ENCODE results near the gene DACH1. TPM values are rescaled to one million over a fixed set of nuclear protein-coding genes. Genes with fewer than 3 reads are reported as not detected.

The DACH1 gene
- total and polyA plus RNA-seq, 2 of the 8 experiments (the other 6 are each of a cell fraction or from before 2014, with no cell fraction given): 0.12 to 0.67 TPM

DNA sequence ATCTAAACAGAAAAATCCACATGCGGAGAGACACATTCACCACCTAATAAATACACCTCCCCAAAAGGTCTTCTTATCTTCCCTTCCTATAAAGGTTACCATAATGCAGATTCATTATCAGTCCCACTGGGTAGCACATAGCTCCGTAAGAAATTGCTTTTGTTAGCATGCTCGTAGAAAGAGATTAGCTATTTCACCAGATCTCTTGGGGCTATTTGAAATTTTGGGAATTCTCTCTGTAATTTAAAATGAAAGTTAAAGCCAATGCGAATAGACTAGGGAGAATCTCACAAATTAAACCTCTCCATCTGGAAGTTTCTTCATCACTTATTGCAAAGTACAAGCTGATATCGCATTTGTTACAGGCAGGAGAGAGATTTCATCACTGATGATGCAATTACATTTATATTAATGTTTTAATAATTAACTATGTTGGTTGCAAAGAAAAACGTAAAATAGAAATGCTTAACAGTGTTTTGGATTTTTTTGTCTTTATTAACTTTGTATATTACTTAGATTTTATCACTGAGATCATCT, 12.9 kb upstream of the DACH1 start:
- Histone ChIP-seq H3K23ac (ENCODE audit: insufficient read length) (no peak overlapping the region), H4K91ac (replicated peaks; ENCODE audit: insufficient read length, low read length) (no peak overlapping the region), H2AFZ (ENCODE audit: low read length) (no peak overlapping the region), H3K14ac (ENCODE audit: insufficient read length) (no peak overlapping the region), H2BK20ac (ENCODE audit: low read length) (no peak overlapping the region), H4K20me1 (replicated peaks in 1 of 2; ENCODE audit: control insufficient read depth in 1 of 2, insufficient read depth in 2 of 2, low read length in 2 of 2) (no peaks in the 10 kb centered on the region), H3K36me3 (ENCODE audit: control insufficient read depth in 2 of 4, insufficient read depth in 4 of 4, low read length in 3 of 4) (no peaks in the 10 kb centered on the region), H2BK12ac (ENCODE audit: low read depth, low read length) (no peak overlapping the region), H3K4me2 (ENCODE audit: insufficient read depth in 1 of 2, low read depth in 2 of 2, low read length in 2 of 2) (no peak overlapping the region), H3K4ac (replicated peaks; ENCODE audit: insufficient read length, low read depth, low read length) (no peak overlapping the region), H3K4me3 (ENCODE audit: extremely low read depth in 1 of 4, insufficient read depth in 2 of 4, low read depth in 3 of 4, low read length in 4 of 4) (no peak overlapping the region), H3K9ac (replicated peaks in 1 of 4; ENCODE audit: extremely low read depth in 1 of 4, low read depth in 3 of 4, low read length in 3 of 4) (no peak overlapping the region), H3K4me1 (replicated peaks in 1 of 4; ENCODE audit: control insufficient read depth in 3 of 4, insufficient read depth in 4 of 4, low read length in 3 of 4) (peaks cover 2 to 13% (median 9%) of the 10 kb centered on the region in 4 experiments; a peak in 5 of 7 replicates), H2BK15ac (ENCODE audit: low read length) (no peak overlapping the region), H3K79me1 (ENCODE audit: low read depth, low read length) (no peaks in the 10 kb centered on the region), H4K8ac (ENCODE audit: extremely low read depth, insufficient read depth, low read length) (no peak overlapping the region), H3K27me3 (replicated peaks in 1 of 4; ENCODE audit: control insufficient read depth in 3 of 4, extremely low read depth in 1 of 4, insufficient read depth in 3 of 4, low read length in 3 of 4) (no peaks in the 10 kb centered on the region), H3K18ac (ENCODE audit: extremely low read depth, low read length) (no peak overlapping the region), H2AK5ac (ENCODE audit: low read depth, low read length) (no peak overlapping the region), H3K9me3 (ENCODE audit: insufficient read depth in 2 of 2, low read depth in 1 of 2, low read length in 1 of 2) (0 out of 4 replicates have a peak, but pooled peaks cover 0 to 2% of the 10 kb centered on the region in 2 experiments), H2BK120ac (replicated peaks; ENCODE audit: low read depth, low read length) (no peak overlapping the region), H3K79me2 (ENCODE audit: control insufficient read depth in 1 of 2, insufficient read depth in 2 of 2, low read length in 2 of 2) (no peaks in the 10 kb centered on the region), H3K56ac (replicated peaks; ENCODE audit: insufficient read length, low read depth, low read length) (no peak overlapping the region), H2BK5ac (ENCODE audit: low read depth, low read length) (no peak overlapping the region), H3K27ac (ENCODE audit: low read depth, low read length) (no peak overlapping the region), H4K5ac (ENCODE audit: insufficient read length, low read depth, low read length) (no peak overlapping the region), H3K23me2 (ENCODE audit: low read depth, low read length) (no peaks in the 10 kb centered on the region)
- FAIRE-seq: no peak
- CTCF ChIA-PET (ENCODE audit: partially characterized antibody): interaction anchor here (0.7 to 2.4 kb wide), 31 partner anchors 9 to 813 kb away, joined by 3 to 24 read pairs (median 4); no protein-coding TSS in a partner anchor
- POLR2A ChIA-PET (ENCODE audit: partially characterized antibody): no interaction called here
- no peak for DNase-seq (ENCODE audit: low read depth in 1 of 2, low spot score in 2 of 2)
- 79% methylated on average over 6 of the region's 6 CpGs; no CpG with 5 or more reads in 1 of the 2 experiments for WGBS, 2 experiments (ENCODE audit: extremely low coverage in 1 of 2, insufficient coverage in 1 of 2, insufficient read length in 1 of 2, insufficient replicate concordance in 2 of 2, low coverage in 1 of 2, low lambda C conversion rate in 2 of 2, missing lambda C conversion rate in 1 of 2)
- TF ChIP-seq ZNF274 (IDR thresholded peaks at IDR 0.05; ENCODE audit: borderline replicate concordance, extremely low read depth, low read length): no peak

Data from H1 (cell line).